HepG2 (cell line): ENCODE data around the gene DLG5. TPM values are rescaled to one million over a fixed set of nuclear protein-coding genes. Genes with fewer than 3 reads are reported as not detected.

ENCODE experiments used
- ASH2L ChIP-seq: fragments of 300-600, 200-600 bp; sonication (generic); IDR thresholded peaks from 2 replicates; pipeline ENCODE4 v1.7.0; 2017; ENCODE audit warnings: low read depth, mild to moderate bottlenecking, moderate library complexity, mixed read lengths, low read length; ENCODE audit not compliant: insufficient read length
- E2F5 ChIP-seq: sonication (generic); formaldehyde crosslinking; conservative IDR thresholded peaks from 2 replicates; pipeline ENCODE4 v1.4.0; 2020; ENCODE audit warnings: missing genetic modification reagents
- ELF4 ChIP-seq: sonication (generic); formaldehyde crosslinking; IDR thresholded peaks from 2 replicates; pipeline ENCODE4 v1.5.0; 2020; ENCODE audit warnings: missing genetic modification reagents, mild to moderate bottlenecking, moderate library complexity, borderline replicate concordance
- FOXJ3 ChIP-seq: sonication (generic); formaldehyde crosslinking; IDR thresholded peaks from 2 replicates; pipeline ENCODE4 v1.4.0; 2020; ENCODE audit warnings: missing genetic modification reagents, mild to moderate bottlenecking, borderline replicate concordance
- HOXA9 ChIP-seq: sonication (generic); formaldehyde crosslinking; IDR thresholded peaks from 2 replicates; pipeline ENCODE4 v1.8.1; 2022; ENCODE audit warnings: missing genetic modification reagents, mild to moderate bottlenecking, moderate library complexity, borderline replicate concordance
- MAFG ChIP-seq: sonication (generic); formaldehyde crosslinking; IDR thresholded peaks from 2 replicates; pipeline ENCODE4 v1.5.1; 2020; ENCODE audit warnings: mild to moderate bottlenecking, missing genetic modification reagents
- MAZ ChIP-seq, 2 experiments: sonication (generic) in 1 of 2; formaldehyde crosslinking in 1 of 2; IDR thresholded peaks; 2 replicates each; pipeline versions ENCODE4 v1.5.0 to v1.6.1; 2012 to 2020; ENCODE audit warnings: low read depth in 2 of 2, mild to moderate bottlenecking in 2 of 2, borderline replicate concordance in 1 of 2, improper control_type of control experiment in 1 of 2, low read length in 1 of 2, missing genetic modification reagents in 1 of 2, moderate library complexity in 1 of 2
- MED1 ChIP-seq: sonication (generic); formaldehyde crosslinking; IDR thresholded peaks from 2 replicates; pipeline ENCODE4 v1.4.0; 2020; ENCODE audit warnings: missing genetic modification reagents
- SAP130 ChIP-seq: IDR thresholded peaks from 2 replicates; pipeline ENCODE4 v1.6.1; 2016; ENCODE audit warnings: low read depth
- SSRP1 ChIP-seq: IDR thresholded peaks from 2 replicates; pipeline ENCODE4 v1.6.1; 2016; ENCODE audit warnings: control low read depth
- TRIM22 ChIP-seq: fragments of 450-650 bp; IDR thresholded peaks from 2 replicates; pipeline ENCODE4 v1.6.1; 2017
- ZBTB7B ChIP-seq: sonication (generic); formaldehyde crosslinking; IDR thresholded peaks from 2 replicates; pipeline ENCODE4 v1.4.0; 2020; ENCODE audit warnings: missing genetic modification reagents
- ZC3H4 ChIP-seq: sonication (generic); formaldehyde crosslinking; IDR thresholded peaks from 2 replicates; pipeline ENCODE4 v1.4.0; 2020; ENCODE audit warnings: missing genetic modification reagents, borderline replicate concordance
- ZSCAN20 ChIP-seq: sonication (generic); formaldehyde crosslinking; IDR thresholded peaks from 2 replicates; pipeline ENCODE4 v1.4.0; 2020; ENCODE audit warnings: missing genetic modification reagents, mild to moderate bottlenecking, borderline replicate concordance
- ZSCAN5A ChIP-seq: sonication (generic); formaldehyde crosslinking; IDR thresholded peaks from 2 replicates; pipeline ENCODE4 v1.8.0; 2022; ENCODE audit warnings: mild to moderate bottlenecking, missing genetic modification reagents, borderline replicate concordance
- polyA plus RNA-seq, 8 experiments: library from polyadenylated mRNA; depleted of rRNA in 3 of 8; stranded (reverse) in 7 of 8; unstranded in 1 of 8; fragments of >200 nt; fragmentation: Illumina TruSeq in 4 of 8; extraction: Trizol in 4 of 8; gene quantifications; 2 replicates each; pipeline versions ENCODE4 v1.2.1 to v1.2.3, GENCODE V29; 2011 to 2016; ENCODE audit warnings: low read depth in 4 of 8, missing spikeins in 1 of 8, mixed read lengths in 1 of 8; ENCODE audit not compliant: insufficient read depth in 1 of 8
- total RNA-seq, 5 experiments: library from RNA; depleted of rRNA; stranded (reverse); fragments of >200 nt; fragmentation: Illumina TruSeq; extraction: Trizol; gene quantifications; 2 replicates each; pipeline ENCODE4 v1.2.3, GENCODE V29; 2016; ENCODE audit warnings: low read depth in 1 of 5
- TF ChIP-seq, protein P1 (sequence below): fragments of 450-650 bp; IDR thresholded peaks from 2 replicates; pipeline ENCODE4 v1.6.1; 2016
- TF ChIP-seq, protein P2 (sequence below): sonication (generic); formaldehyde crosslinking; IDR thresholded peaks from 2 replicates; pipeline ENCODE4 v1.4.0; 2020; ENCODE audit warnings: mild to moderate bottlenecking, missing genetic modification reagents
- TF ChIP-seq, protein P3 (sequence below): sonication (generic); formaldehyde crosslinking; IDR thresholded peaks from 2 replicates; pipeline ENCODE4 v1.8.0; 2022; ENCODE audit warnings: missing genetic modification reagents, mild to moderate bottlenecking, inconsistent platforms, borderline replicate concordance

The DLG5 gene
- total and polyA plus RNA-seq, 2 of the 13 experiments (the other 11 are each of a cell fraction or from before 2014, with no cell fraction given): 15.5 to 18.2 TPM

DNA sequence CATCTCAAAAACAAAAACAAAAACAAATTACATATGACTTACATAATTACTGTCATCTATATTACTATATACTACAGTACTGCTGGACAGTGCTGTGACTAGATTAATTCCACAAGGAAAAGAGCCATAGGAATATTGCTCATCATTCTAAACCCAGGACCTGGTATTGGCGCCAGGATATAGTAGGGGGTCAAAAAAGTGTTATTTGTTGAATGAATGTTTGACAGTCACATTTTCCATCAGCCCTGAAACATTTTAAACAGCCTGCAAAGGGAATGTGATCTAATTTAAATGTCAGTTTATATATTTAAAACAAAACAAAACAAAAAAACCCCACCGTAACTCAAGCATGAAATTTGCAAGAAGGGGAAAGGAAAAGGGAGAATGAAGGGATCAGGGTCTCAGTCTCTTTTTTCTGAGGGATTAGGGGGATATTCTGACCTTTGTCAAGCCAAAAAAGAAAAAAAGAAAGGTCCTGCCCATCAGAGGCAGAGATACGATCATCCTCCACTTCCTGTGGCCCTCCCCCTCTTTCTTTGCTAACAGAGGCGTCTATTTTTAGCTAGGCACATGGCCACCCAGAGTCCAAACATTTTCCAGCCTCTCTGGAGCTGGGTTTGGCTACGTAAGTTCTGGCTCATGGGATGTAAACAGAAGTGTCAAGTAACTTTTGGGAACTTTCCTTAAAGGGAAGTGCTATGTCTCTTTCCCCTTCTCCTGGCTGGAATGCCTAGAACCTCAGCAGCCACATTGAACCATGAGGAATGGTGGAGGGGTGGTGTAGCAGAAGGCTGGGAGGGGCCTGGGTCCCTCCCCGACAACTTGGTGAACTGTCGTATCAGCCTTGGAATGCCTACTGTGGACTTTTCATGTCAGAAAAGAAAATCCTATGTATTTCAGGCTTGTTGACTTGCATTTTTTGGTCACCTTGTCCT is 44.6 kb upstream of the DLG5 start (continued):
- TF ChIP-seq E2F5 (no peak), ZC3H4 (no peak), SSRP1 (CRISPR knock-in tag) (no peak), ZSCAN20 (CRISPR knock-in tag) (no peak), SAP130 (peak; percentile 93), MAZ (IDR thresholded peaks at IDR 0.05; ENCODE audit: borderline replicate concordance, low read depth, low read length) (no peak), MAZ (CRISPR knock-in tag; IDR thresholded peaks at IDR 0.05; ENCODE audit: low read depth) (no peak), MED1 (CRISPR knock-in tag) (peak; percentile 87), FOXJ3 (CRISPR knock-in tag) (peak; percentile 46; the same call in 1 of the 2 replicates), ASH2L (peak; percentile 31), ZSCAN5A (CRISPR knock-in tag) (0 out of 2 replicates have a peak, but pooled peaks have one; percentile 39), MAFG (CRISPR knock-in tag) (no peak), ZBTB7B (CRISPR knock-in tag) (peak; percentile 74; the same call in 1 of the 2 replicates), ELF4 (CRISPR knock-in tag) (no peak; the same call in 1 of the 2 replicates), TRIM22 (no peak), HOXA9 (no peak)
- TF ChIP-seq, protein P1, sequence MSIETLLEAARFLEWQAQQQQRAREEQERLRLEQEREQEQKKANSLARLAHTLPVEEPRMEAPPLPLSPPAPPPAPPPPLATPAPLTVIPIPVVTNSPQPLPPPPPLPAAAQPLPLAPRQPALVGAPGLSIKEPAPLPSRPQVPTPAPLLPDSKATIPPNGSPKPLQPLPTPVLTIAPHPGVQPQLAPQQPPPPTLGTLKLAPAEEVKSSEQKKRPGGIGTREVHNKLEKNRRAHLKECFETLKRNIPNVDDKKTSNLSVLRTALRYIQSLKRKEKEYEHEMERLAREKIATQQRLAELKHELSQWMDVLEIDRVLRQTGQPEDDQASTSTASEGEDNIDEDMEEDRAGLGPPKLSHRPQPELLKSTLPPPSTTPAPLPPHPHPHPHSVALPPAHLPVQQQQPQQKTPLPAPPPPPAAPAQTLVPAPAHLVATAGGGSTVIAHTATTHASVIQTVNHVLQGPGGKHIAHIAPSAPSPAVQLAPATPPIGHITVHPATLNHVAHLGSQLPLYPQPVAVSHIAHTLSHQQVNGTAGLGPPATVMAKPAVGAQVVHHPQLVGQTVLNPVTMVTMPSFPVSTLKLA: peak; percentile 50; the same call in 1 of the 2 replicates
- TF ChIP-seq, protein P2, sequence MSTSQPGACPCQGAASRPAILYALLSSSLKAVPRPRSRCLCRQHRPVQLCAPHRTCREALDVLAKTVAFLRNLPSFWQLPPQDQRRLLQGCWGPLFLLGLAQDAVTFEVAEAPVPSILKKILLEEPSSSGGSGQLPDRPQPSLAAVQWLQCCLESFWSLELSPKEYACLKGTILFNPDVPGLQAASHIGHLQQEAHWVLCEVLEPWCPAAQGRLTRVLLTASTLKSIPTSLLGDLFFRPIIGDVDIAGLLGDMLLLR (CRISPR knock-in tag): no peak
- TF ChIP-seq, protein P3, sequence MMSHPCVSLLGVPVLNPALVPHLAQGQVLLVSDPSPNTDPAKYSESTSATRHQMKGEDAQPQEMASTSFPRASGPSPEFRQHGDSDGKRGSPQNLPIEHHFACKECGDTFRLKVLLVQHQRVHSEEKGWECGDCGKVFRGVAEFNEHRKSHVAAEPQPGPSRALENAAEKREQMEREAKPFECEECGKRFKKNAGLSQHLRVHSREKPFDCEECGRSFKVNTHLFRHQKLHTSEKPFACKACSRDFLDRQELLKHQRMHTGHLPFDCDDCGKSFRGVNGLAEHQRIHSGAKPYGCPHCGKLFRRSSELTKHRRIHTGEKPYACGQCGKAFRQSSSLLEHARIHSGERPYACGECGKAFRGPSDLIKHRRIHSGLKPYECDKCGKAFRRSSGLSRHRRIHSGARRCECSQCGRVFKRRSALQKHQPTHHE: 0 out of 2 replicates have a peak, but pooled peaks have one; percentile 21
